Measurements from ENCODE around the gene BANF1. TPM values are rescaled to one million over a fixed set of nuclear protein-coding genes. Genes with fewer than 3 reads are reported as not detected.

BANF1 gene
- total and polyA plus RNA-seq, 9 donors = 42.1 to 268 (median 207) TPM

GRCh38 chr11:65988791-65989592 is 13.3 kb upstream of the BANF1 start:
- Histone ChIP-seq H3K4me3 (no peak overlapping the region), H3K4me1 (ENCODE audit: insufficient read depth) (no peaks in the 10 kb centered on the region), H3K27ac (no peak overlapping the region), H3K36me3 (no peaks in the 10 kb centered on the region), H3K27me3 (no peaks in the 10 kb centered on the region), H3K9me3 (no peaks in the 10 kb centered on the region)
- TF ChIP-seq EP300 (IDR thresholded peaks at IDR 0.05) (no peak), CTCF (IDR thresholded peaks at IDR 0.05) (peak; percentile 67 to 98 (median 96)), POLR2A (IDR thresholded peaks at IDR 0.05) (no peak)
- WGBS, 3 donors = 21 to 29% (median 24%) methylated on average over 10 of the region's 10 CpGs
- intact Hi-C loops (cut with DNase I) = loop anchor here (2.0 to 10.0 kb wide), 4 partner anchors 104 to 282 kb away; partner anchors contain the start of gene KAT5 (in 1 of the 4)
- DNase-seq = peak; percentile 84 to 94 (median 87)

GRCh38 chr11:65992056-65992455 is 10.2 kb upstream of the BANF1 start:
- intact Hi-C loops (cut with DNase I) = no loop called here
- Histone ChIP-seq H3K36me3 (no peaks in the 10 kb centered on the region), H3K4me1 (ENCODE audit: insufficient read depth) (no peaks in the 10 kb centered on the region), H3K27me3 (no peaks in the 10 kb centered on the region), H3K27ac (no peak overlapping the region), H3K4me3 (no peak overlapping the region), H3K9me3 (no peaks in the 10 kb centered on the region)
- no peak for DNase-seq
- 32 to 59% (median 44%) methylated on average over 5 of the region's 5 CpGs for WGBS, 3 donors
- TF ChIP-seq POLR2A (IDR thresholded peaks at IDR 0.05) = no peak
- no peak for TF ChIP-seq CTCF (IDR thresholded peaks at IDR 0.05)
- TF ChIP-seq EP300 (IDR thresholded peaks at IDR 0.05) = no peak

- Histone ChIP-seq H3K27me3 (no peaks in the 10 kb centered on the region), H3K36me3 (no peaks in the 10 kb centered on the region), H3K4me1 (ENCODE audit: insufficient read depth) (no peaks in the 10 kb centered on the region), H3K4me3 (no peak overlapping the region), H3K9me3 (no peaks in the 10 kb centered on the region), H3K27ac (no peak overlapping the region)
- 66 to 84% (median 74%) methylated on average over 2 of the region's 2 CpGs for WGBS, 3 donors
- TF ChIP-seq POLR2A (IDR thresholded peaks at IDR 0.05) (no peak), EP300 (IDR thresholded peaks at IDR 0.05) (no peak), CTCF (IDR thresholded peaks at IDR 0.05) (no peak)
- DNase-seq = no peak
- intact Hi-C loops (cut with DNase I) = loop anchor here in 1 of 4 donors (5.0 kb wide), 1 partner anchor 35 kb away; the partner anchor contains the start of gene SART1
Observed at GRCh38 chr11:65997286-65997685, 5.0 kb upstream of the BANF1 start.

- no peaks in the 10 kb centered on the region for H3K36me3 ChIP-seq
- peak; percentile 62 to 77 (median 71) for DNase-seq
- 0 to 1% (median 0%) methylated on average over 34 to 40 of the region's 40 CpGs for WGBS, 3 donors
Observed at GRCh38 chr11:66002648-66003225, 434 bp downstream of the BANF1 start.

More at GRCh38 chr11:66002648-66003225, 434 bp downstream of the BANF1 start:
- no peaks in the 10 kb centered on the region for H3K27me3 ChIP-seq
- peak overlapping the region; percentile 74 for H3K4me3 ChIP-seq
- intact Hi-C loops (cut with DNase I) = no loop called here
- H3K4me1 ChIP-seq (ENCODE audit: insufficient read depth) = peaks cover 5% of the 10 kb centered on the region
- H3K9me3 ChIP-seq = no peaks in the 10 kb centered on the region
- H3K27ac ChIP-seq = peak overlapping the region; percentile 79 to 81
- no peak for TF ChIP-seq EP300 (IDR thresholded peaks at IDR 0.05)
- TF ChIP-seq POLR2A (IDR thresholded peaks at IDR 0.05) = no peak
- TF ChIP-seq CTCF (IDR thresholded peaks at IDR 0.05) = no peak
